ENCODE data around the gene SULT1C4.

SULT1C4 gene

GRCh38 chr2:108369153-108369552 is 8.6 kb upstream of the SULT1C4 start:
- no peak overlapping the region for H3K9ac ChIP-seq (ENCODE audit: low read depth in 1 of 2, low read length in 2 of 2)
- peaks cover 0 to 4% of the 10 kb centered on the region in 2 donors for H3K4me1 ChIP-seq (ENCODE audit: control insufficient read depth in 2 of 2, insufficient read depth in 2 of 2, low read length in 2 of 2)
- H3K9me3 ChIP-seq (ENCODE audit: control insufficient read depth in 2 of 2, low read length in 2 of 2) = no peaks in the 10 kb centered on the region
- H3K27me3 ChIP-seq (ENCODE audit: control insufficient read depth in 2 of 2, insufficient read depth in 2 of 2, low read length in 2 of 2) = no peaks in the 10 kb centered on the region
- no peak overlapping the region for H3K27ac ChIP-seq (ENCODE audit: low read depth in 2 of 2, low read length in 2 of 2)
- H3K4me3 ChIP-seq (ENCODE audit: low read length in 2 of 2) = no peak overlapping the region
- no peaks in the 10 kb centered on the region for H3K36me3 ChIP-seq (ENCODE audit: control insufficient read depth in 2 of 2, insufficient read depth in 2 of 2, low read length in 2 of 2)

GRCh38 chr2:108370080-108370479 is 7.7 kb upstream of the SULT1C4 start:
- no peaks in the 10 kb centered on the region for H3K36me3 ChIP-seq (ENCODE audit: control insufficient read depth in 2 of 2, insufficient read depth in 2 of 2, low read length in 2 of 2)
- H3K9me3 ChIP-seq (ENCODE audit: control insufficient read depth in 2 of 2, low read length in 2 of 2) = no peaks in the 10 kb centered on the region
- H3K27ac ChIP-seq (ENCODE audit: low read depth in 2 of 2, low read length in 2 of 2) = no peak overlapping the region
- no peaks in the 10 kb centered on the region for H3K27me3 ChIP-seq (ENCODE audit: control insufficient read depth in 2 of 2, insufficient read depth in 2 of 2, low read length in 2 of 2)
- peaks cover 0 to 4% of the 10 kb centered on the region in 2 donors for H3K4me1 ChIP-seq (ENCODE audit: control insufficient read depth in 2 of 2, insufficient read depth in 2 of 2, low read length in 2 of 2)
- no peak overlapping the region for H3K4me3 ChIP-seq (ENCODE audit: low read length in 2 of 2)
- no peak overlapping the region for H3K9ac ChIP-seq (ENCODE audit: low read depth in 1 of 2, low read length in 2 of 2)

DNA sequence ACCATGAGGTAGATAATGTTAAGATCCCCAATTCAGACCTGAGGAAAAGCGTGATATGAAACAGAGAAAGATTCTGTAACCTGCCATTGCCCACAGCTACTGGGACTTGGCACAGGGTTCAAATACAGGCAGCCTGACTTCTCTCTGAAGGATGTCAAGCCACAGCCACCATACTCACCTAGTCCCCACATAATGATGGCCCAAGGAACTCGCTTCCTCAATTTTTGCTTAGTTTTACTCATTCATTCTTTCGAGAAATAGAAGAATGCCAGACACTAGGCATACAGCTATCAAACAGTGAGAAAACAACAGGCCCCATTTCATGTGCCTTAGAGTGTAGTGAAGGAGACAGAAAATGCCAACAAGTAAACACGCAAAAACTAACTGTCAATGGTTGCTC is 980 bp upstream of the SULT1C4 start:
- Histone ChIP-seq H3K9me3 (ENCODE audit: control insufficient read depth in 2 of 2, low read length in 2 of 2) (no peaks in the 10 kb centered on the region), H3K9ac (ENCODE audit: low read depth in 1 of 2, low read length in 2 of 2) (no peak overlapping the region), H3K4me3 (ENCODE audit: low read length in 2 of 2) (no peak overlapping the region), H3K4me1 (ENCODE audit: control insufficient read depth in 2 of 2, insufficient read depth in 2 of 2, low read length in 2 of 2) (peaks cover 0 to 3% of the 10 kb centered on the region in 2 donors), H3K36me3 (ENCODE audit: control insufficient read depth in 2 of 2, insufficient read depth in 2 of 2, low read length in 2 of 2) (no peaks in the 10 kb centered on the region), H3K27ac (ENCODE audit: low read depth in 2 of 2, low read length in 2 of 2) (peak overlapping the region in 1 of 2 donors; percentile 9), H3K27me3 (ENCODE audit: control insufficient read depth in 2 of 2, insufficient read depth in 2 of 2, low read length in 2 of 2) (no peaks in the 10 kb centered on the region)

GRCh38 chr2:108377401-108377800 is 353 bp upstream of the SULT1C4 start:
- H3K27ac ChIP-seq (ENCODE audit: low read depth in 2 of 2, low read length in 2 of 2) = peak overlapping the region in 1 of 2 donors; percentile 9
- H3K9ac ChIP-seq (ENCODE audit: low read depth in 1 of 2, low read length in 2 of 2) = peak overlapping the region in 1 of 2 donors; percentile 5
- H3K4me3 ChIP-seq (ENCODE audit: low read length in 2 of 2) = peak overlapping the region in 1 of 2 donors; percentile 46
- no peaks in the 10 kb centered on the region for H3K36me3 ChIP-seq (ENCODE audit: control insufficient read depth in 2 of 2, insufficient read depth in 2 of 2, low read length in 2 of 2)
- H3K27me3 ChIP-seq (ENCODE audit: control insufficient read depth in 2 of 2, insufficient read depth in 2 of 2, low read length in 2 of 2) = no peaks in the 10 kb centered on the region
- no peaks in the 10 kb centered on the region for H3K9me3 ChIP-seq (ENCODE audit: control insufficient read depth in 2 of 2, low read length in 2 of 2)
- H3K4me1 ChIP-seq (ENCODE audit: control insufficient read depth in 2 of 2, insufficient read depth in 2 of 2, low read length in 2 of 2) = peaks cover 0 to 3% of the 10 kb centered on the region in 2 donors

- Histone ChIP-seq H3K9me3 (ENCODE audit: control insufficient read depth in 2 of 2, low read length in 2 of 2) (no peaks in the 10 kb centered on the region), H3K4me1 (ENCODE audit: control insufficient read depth in 2 of 2, insufficient read depth in 2 of 2, low read length in 2 of 2) (peaks cover 0 to 3% of the 10 kb centered on the region in 2 donors), H3K36me3 (ENCODE audit: control insufficient read depth in 2 of 2, insufficient read depth in 2 of 2, low read length in 2 of 2) (no peaks in the 10 kb centered on the region), H3K9ac (ENCODE audit: low read depth in 1 of 2, low read length in 2 of 2) (no peak overlapping the region), H3K27me3 (ENCODE audit: control insufficient read depth in 2 of 2, insufficient read depth in 2 of 2, low read length in 2 of 2) (no peaks in the 10 kb centered on the region), H3K4me3 (ENCODE audit: low read length in 2 of 2) (no peak overlapping the region), H3K27ac (ENCODE audit: low read depth in 2 of 2, low read length in 2 of 2) (no peak overlapping the region)
Observed at GRCh38 chr2:108378851-108379250, 1.1 kb downstream of the SULT1C4 start.

DNA sequence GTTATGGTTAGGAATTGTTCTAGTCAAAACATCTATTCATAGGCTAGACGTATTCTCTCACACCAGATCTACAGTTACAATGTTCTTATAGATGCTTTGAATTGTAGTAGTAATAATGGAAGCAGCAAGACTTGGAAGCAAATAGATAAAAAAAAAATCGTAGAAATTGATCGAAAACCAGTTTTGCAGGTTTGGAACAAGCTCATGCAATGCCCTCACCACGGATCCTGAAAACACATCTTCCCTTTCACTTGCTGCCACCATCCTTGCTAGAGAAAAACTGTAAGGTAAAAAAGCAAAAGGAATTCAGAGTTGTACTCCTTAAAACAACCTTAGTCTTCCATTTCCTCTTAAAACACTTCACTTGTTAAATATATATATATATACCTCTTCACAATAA is 4.4 kb downstream of the SULT1C4 start:
- no peak overlapping the region for H3K4me3 ChIP-seq (ENCODE audit: low read length in 2 of 2)

GRCh38 chr2:108383146-108383830 is 5.5 kb downstream of the SULT1C4 start:
- Histone ChIP-seq H3K4me3 (ENCODE audit: low read length in 2 of 2) (no peak overlapping the region), H3K27ac (ENCODE audit: low read depth in 2 of 2, low read length in 2 of 2) (no peak overlapping the region), H3K9ac (ENCODE audit: low read depth in 1 of 2, low read length in 2 of 2) (no peak overlapping the region), H3K4me1 (ENCODE audit: control insufficient read depth in 2 of 2, insufficient read depth in 2 of 2, low read length in 2 of 2) (no peaks in the 10 kb centered on the region), H3K27me3 (ENCODE audit: control insufficient read depth in 2 of 2, insufficient read depth in 2 of 2, low read length in 2 of 2) (no peaks in the 10 kb centered on the region), H3K9me3 (ENCODE audit: control insufficient read depth in 2 of 2, low read length in 2 of 2) (no peaks in the 10 kb centered on the region), H3K36me3 (ENCODE audit: control insufficient read depth in 2 of 2, insufficient read depth in 2 of 2, low read length in 2 of 2) (no peaks in the 10 kb centered on the region)

More for the DNA sequence above, 4.4 kb downstream of the SULT1C4 start:
- Histone ChIP-seq H3K27ac (ENCODE audit: low read depth in 2 of 2, low read length in 2 of 2) (no peak overlapping the region), H3K36me3 (ENCODE audit: control insufficient read depth in 2 of 2, insufficient read depth in 2 of 2, low read length in 2 of 2) (no peaks in the 10 kb centered on the region), H3K9me3 (ENCODE audit: control insufficient read depth in 2 of 2, low read length in 2 of 2) (no peaks in the 10 kb centered on the region), H3K4me1 (ENCODE audit: control insufficient read depth in 2 of 2, insufficient read depth in 2 of 2, low read length in 2 of 2) (peaks cover 0 to 1% of the 10 kb centered on the region in 2 donors), H3K9ac (ENCODE audit: low read depth in 1 of 2, low read length in 2 of 2) (no peak overlapping the region), H3K27me3 (ENCODE audit: control insufficient read depth in 2 of 2, insufficient read depth in 2 of 2, low read length in 2 of 2) (no peaks in the 10 kb centered on the region)

DNA sequence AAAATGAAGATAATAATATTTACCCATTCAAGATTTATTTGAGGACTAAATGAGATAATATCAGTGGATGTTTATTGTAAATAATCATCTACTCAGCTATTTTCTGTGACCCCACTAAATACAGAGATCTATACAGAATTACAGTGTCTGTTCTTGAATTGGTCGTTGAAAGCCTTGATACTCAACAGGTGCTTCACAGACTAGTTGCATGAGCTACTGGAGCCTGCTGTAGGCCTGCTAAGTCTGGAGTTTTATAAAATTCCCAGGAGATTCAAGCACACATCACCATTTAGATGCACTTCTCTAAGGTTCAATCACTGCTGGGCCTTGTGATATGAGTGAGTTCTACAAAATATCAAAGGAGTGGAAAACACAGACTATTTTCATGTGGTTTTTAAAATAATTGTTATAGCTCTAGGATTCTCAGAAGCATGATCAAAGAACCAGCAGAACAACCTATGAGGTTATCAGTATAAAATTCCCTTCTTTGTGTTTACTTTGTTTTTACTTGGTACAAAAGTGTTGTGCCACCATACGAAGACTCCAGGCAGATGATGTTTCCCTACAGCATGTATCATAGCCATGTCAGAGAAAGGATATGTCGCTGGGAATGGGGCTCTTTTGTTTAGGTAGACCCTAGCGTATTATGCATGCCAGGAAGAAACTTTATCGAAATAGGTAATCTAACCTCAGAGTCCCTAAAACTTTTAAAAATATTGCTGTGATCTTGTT is 7.1 kb downstream of the SULT1C4 start:
- H3K9me3 ChIP-seq (ENCODE audit: control insufficient read depth in 2 of 2, low read length in 2 of 2) = no peaks in the 10 kb centered on the region
- no peak overlapping the region for H3K4me3 ChIP-seq (ENCODE audit: low read length in 2 of 2)
- H3K27ac ChIP-seq (ENCODE audit: low read depth in 2 of 2, low read length in 2 of 2) = no peak overlapping the region
- H3K27me3 ChIP-seq (ENCODE audit: control insufficient read depth in 2 of 2, insufficient read depth in 2 of 2, low read length in 2 of 2) = no peaks in the 10 kb centered on the region
- H3K9ac ChIP-seq (ENCODE audit: low read depth in 1 of 2, low read length in 2 of 2) = no peak overlapping the region
- H3K36me3 ChIP-seq (ENCODE audit: control insufficient read depth in 2 of 2, insufficient read depth in 2 of 2, low read length in 2 of 2) = no peaks in the 10 kb centered on the region
- no peaks in the 10 kb centered on the region for H3K4me1 ChIP-seq (ENCODE audit: control insufficient read depth in 2 of 2, insufficient read depth in 2 of 2, low read length in 2 of 2)

- Histone ChIP-seq H3K9ac (ENCODE audit: low read depth in 1 of 2, low read length in 2 of 2) (no peak overlapping the region), H3K4me1 (ENCODE audit: control insufficient read depth in 2 of 2, insufficient read depth in 2 of 2, low read length in 2 of 2) (no peaks in the 10 kb centered on the region), H3K27me3 (ENCODE audit: control insufficient read depth in 2 of 2, insufficient read depth in 2 of 2, low read length in 2 of 2) (no peaks in the 10 kb centered on the region), H3K27ac (ENCODE audit: low read depth in 2 of 2, low read length in 2 of 2) (no peak overlapping the region), H3K36me3 (ENCODE audit: control insufficient read depth in 2 of 2, insufficient read depth in 2 of 2, low read length in 2 of 2) (no peaks in the 10 kb centered on the region), H3K9me3 (ENCODE audit: control insufficient read depth in 2 of 2, low read length in 2 of 2) (no peaks in the 10 kb centered on the region), H3K4me3 (ENCODE audit: low read length in 2 of 2) (no peak overlapping the region)
Observed at GRCh38 chr2:108385411-108386071, 7.8 kb downstream of the SULT1C4 start.

GRCh38 chr2:108388045-108388444 is 10.3 kb downstream of the SULT1C4 start:
- Histone ChIP-seq H3K27me3 (ENCODE audit: control insufficient read depth in 2 of 2, insufficient read depth in 2 of 2, low read length in 2 of 2) (no peaks in the 10 kb centered on the region), H3K36me3 (ENCODE audit: control insufficient read depth in 2 of 2, insufficient read depth in 2 of 2, low read length in 2 of 2) (no peaks in the 10 kb centered on the region)

More at GRCh38 chr2:108388045-108388444, 10.3 kb downstream of the SULT1C4 start:
- no peak overlapping the region for H3K4me3 ChIP-seq (ENCODE audit: low read length in 2 of 2)
- no peaks in the 10 kb centered on the region for H3K9me3 ChIP-seq (ENCODE audit: control insufficient read depth in 2 of 2, low read length in 2 of 2)
- H3K9ac ChIP-seq (ENCODE audit: low read depth in 1 of 2, low read length in 2 of 2) = no peak overlapping the region
- H3K27ac ChIP-seq (ENCODE audit: low read depth in 2 of 2, low read length in 2 of 2) = no peak overlapping the region
- no peaks in the 10 kb centered on the region for H3K4me1 ChIP-seq (ENCODE audit: control insufficient read depth in 2 of 2, insufficient read depth in 2 of 2, low read length in 2 of 2)
